NT2/D1 (cell line): ENCODE measurements around the gene RPUSD1.

Experiments used
- DNase-seq: peaks from one replicate; pipeline ENCODE4 v3.0.0-alpha.2; 2011; ENCODE audit warnings: low read depth, low spot score
- H3K27me3 ChIP-seq: 2 replicates; pipeline ENCODE4 v1.6.0; 2011; ENCODE audit warnings: mild to moderate bottlenecking; ENCODE audit not compliant: insufficient read length, insufficient read depth
- H3K36me3 ChIP-seq: 2 replicates; pipeline ENCODE4 v1.6.1; 2011; ENCODE audit warnings: mild to moderate bottlenecking, low read length, mixed read lengths; ENCODE audit not compliant: insufficient read depth, insufficient read length
- H3K4me1 ChIP-seq: 2 replicates; pipeline ENCODE4 v1.5.1; 2011; ENCODE audit not compliant: insufficient read depth, insufficient read length
- H3K4me3 ChIP-seq: 2 replicates; pipeline ENCODE4 v1.5.1; 2011; ENCODE audit warnings: low read depth; ENCODE audit not compliant: insufficient read length
- H3K9ac ChIP-seq: 2 replicates; pipeline ENCODE4 v1.6.0; 2011; ENCODE audit warnings: low read depth; ENCODE audit not compliant: insufficient read length
- H3K9me3 ChIP-seq: 2 replicates; pipeline ENCODE4 v1.5.1; 2011; ENCODE audit warnings: mild to moderate bottlenecking, low read length; ENCODE audit not compliant: insufficient read depth
- SUZ12 ChIP-seq: IDR thresholded peaks from 2 replicates; pipeline ENCODE4 v1.6.1; 2011; ENCODE audit not compliant: insufficient read length, insufficient read depth; ENCODE audit errors: extremely low read depth
- YY1 ChIP-seq: IDR thresholded peaks from 2 replicates; pipeline ENCODE4 v1.6.1; 2011; ENCODE audit not compliant: insufficient read length, insufficient read depth
- ZNF274 ChIP-seq: IDR thresholded peaks from 2 replicates; pipeline ENCODE4 v1.6.1; 2011; ENCODE audit warnings: mild to moderate bottlenecking, low read depth, low read length

The RPUSD1 gene

DNA sequence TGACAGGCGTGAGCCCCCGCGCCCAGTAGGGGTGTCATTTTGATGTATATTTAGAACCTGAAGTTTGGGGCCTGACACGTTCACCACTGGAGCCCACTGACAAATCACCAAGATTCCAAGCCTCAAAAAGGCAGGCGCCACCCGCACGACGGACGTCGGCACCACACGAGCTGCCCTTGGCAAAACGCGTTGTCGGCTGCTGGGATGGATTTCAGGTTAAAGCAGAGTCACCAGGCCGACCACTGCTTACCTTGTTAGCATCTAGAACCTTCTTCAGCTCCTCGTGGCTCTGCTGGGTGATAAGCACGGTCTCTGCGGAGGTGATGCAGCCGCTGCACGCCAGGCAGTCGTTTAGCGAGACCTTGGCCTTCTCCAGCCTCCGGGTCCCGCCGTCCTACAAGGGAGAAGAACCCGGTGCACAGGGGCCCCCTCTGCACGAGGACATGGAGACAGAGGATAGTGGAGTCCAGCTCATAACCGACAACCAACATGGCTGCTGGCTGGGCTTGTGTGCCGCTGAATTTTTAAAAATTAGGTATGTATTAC lies 51.2 kb downstream of the RPUSD1 start:
- Histone ChIP-seq H3K9me3 (no peaks in the 10 kb centered on the region), H3K4me3 (no peak overlapping the region), H3K4me1 (peaks cover 2% of the 10 kb centered on the region), H3K27me3 (no peaks in the 10 kb centered on the region), H3K9ac (no peak overlapping the region), H3K36me3 (peaks cover 67% of the 10 kb centered on the region)
- TF ChIP-seq ZNF274 (no peak), YY1 (no peak), SUZ12 (no peak)
- no peak for DNase-seq

- no peaks in the 10 kb centered on the region for H3K9me3 ChIP-seq
- TF ChIP-seq ZNF274 (no peak), YY1 (no peak), SUZ12 (no peak)
- no peak for DNase-seq
Measured at GRCh38 chr16:735982-736453, 52.2 kb downstream of the RPUSD1 start.

DNA sequence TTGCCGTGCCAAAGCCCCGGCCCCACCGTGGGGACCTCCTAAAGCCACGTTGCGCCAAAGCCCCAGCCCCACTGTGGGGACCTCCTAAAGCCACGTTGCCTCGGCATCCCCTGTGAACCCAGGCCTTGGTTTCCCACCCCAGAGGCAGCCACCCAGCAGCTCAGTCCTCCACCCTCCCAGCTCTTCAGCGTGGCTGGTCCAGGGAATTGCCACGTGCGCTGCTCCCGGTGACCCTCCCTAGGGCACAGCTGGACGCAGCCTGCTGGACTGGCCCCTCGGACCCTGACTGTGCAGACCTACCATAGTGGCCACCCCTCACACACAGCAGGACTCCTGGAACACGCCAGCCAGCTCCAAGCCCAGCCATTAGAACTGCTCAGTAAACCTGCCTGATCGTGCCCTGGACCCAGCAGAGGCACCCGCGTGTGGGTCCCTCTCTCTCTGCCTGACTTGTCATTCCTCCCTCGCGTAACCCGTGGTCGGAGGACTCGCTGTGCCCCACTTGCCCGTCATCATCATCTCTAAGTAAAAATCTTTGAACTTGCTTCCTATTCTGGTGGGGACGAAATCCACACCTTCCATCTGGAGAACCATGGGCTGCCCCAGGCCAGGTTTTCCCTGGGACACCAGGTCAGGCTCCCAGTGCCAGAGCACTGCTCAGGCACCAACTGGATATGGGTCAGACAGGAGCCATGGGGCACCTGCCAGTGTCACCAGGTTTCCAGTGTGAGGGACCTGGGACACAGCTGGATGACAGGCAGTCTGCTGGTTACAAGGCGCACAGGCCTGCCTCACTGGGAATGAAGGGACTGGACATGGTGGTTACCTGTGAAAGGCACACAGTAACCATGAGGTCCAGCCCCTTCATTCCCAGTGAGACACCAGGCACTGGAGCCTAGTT lies 53.0 kb downstream of the RPUSD1 start:
- TF ChIP-seq YY1 (no peak), ZNF274 (no peak), SUZ12 (no peak)
- Histone ChIP-seq H3K4me1 (peaks cover 6% of the 10 kb centered on the region), H3K9ac (no peak overlapping the region)

More at GRCh38 chr16:735982-736453, 52.2 kb downstream of the RPUSD1 start:
- peaks cover 75% of the 10 kb centered on the region for H3K36me3 ChIP-seq
- no peaks in the 10 kb centered on the region for H3K27me3 ChIP-seq
- H3K4me3 ChIP-seq: no peak overlapping the region
- peaks cover 5% of the 10 kb centered on the region for H3K4me1 ChIP-seq
- no peak overlapping the region for H3K9ac ChIP-seq

More for the DNA sequence above, 53.0 kb downstream of the RPUSD1 start:
- H3K4me3 ChIP-seq: no peak overlapping the region
- H3K36me3 ChIP-seq: peaks cover 83% of the 10 kb centered on the region
- H3K27me3 ChIP-seq: no peaks in the 10 kb centered on the region
- DNase-seq: no peak
- no peaks in the 10 kb centered on the region for H3K9me3 ChIP-seq
